ENCODE measurements around the gene PTGIR.

Gene PTGIR

DNA sequence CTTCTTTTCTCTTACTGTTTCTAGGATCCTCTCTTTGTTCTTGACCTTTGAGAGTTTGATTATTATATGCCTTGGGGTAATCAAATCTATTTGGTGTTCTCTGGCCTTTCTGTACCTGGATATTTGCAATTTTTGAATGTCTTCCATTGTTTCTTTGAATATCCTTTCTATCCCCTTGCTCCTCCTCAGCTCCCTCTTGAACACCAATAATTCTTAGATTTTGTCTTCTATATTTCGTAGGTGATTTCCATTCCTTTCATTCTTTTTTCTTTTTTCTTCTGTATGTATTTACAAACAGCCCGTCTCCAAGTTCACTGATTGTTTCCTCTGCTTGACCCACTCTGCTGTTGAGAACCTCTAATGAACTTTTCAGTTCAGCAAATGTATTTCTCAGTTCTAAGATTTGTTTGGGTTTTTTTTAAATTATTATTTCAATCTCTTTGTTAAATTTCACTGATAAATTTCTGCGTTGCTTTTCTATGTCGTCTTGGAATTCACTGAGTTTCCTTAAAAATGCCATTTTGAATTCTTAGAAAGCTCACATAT is 26.4 kb downstream of the PTGIR start:
- DNase-seq: no peak

DNA sequence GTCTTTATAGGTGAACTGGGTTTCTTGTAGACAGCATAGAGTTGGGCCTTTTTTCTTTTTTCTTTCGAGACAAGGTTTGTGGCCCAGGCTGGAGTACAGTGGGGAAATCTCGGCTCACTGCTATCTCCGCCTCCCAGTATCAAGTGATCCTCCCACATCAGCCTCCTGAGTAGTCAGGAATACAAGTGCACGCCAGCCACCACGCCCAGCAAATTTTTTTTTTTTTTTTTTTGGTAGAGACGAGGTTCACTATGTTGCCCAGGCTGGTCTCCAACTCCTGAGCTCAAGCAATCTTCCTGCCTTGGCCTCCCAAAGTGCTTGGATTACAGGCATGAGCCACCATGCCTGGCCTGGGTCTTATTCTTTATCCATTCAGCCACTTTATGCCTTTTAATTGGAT is 28.9 kb downstream of the PTGIR start:
- no peak for DNase-seq

DNA sequence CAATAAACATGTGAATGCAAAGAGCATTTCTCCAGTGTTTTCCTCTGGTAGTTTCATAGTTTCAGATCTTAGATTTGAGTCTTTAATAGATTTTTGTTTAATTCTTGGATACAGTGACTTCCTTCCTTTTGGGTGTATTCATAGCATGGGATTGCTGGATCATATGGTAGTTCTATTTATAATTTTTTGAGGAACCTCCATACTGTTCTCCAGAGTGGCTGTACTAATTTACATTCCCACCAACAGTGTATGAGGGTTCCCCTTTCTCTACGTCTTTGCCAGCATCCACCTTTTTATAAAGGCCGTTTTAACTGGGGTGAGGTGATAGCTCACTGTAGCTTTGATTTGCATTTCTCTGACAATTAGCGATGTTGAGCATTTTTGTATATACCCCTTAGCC is 33.0 kb downstream of the PTGIR start:
- DNase-seq: no peak

DNA sequence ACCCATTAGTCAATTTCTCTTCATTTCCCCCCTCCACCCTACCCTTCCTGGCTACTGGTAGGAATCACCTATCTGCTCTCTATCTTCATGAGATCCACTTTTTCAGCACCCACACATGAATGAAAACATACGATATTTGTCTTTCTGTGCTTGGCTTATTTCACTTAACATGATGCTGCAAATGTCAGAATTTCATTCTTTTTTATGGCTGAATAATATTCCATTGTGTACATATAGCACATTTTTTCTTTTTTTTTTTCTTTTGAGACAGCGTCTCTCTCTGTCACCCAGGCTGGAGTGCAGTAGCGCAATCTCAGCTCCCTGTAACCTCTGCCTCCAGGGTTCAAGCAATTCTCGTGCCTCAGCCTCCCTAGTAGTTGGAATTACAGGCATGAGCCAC is 33.6 kb downstream of the PTGIR start:
- no peak for DNase-seq

DNA sequence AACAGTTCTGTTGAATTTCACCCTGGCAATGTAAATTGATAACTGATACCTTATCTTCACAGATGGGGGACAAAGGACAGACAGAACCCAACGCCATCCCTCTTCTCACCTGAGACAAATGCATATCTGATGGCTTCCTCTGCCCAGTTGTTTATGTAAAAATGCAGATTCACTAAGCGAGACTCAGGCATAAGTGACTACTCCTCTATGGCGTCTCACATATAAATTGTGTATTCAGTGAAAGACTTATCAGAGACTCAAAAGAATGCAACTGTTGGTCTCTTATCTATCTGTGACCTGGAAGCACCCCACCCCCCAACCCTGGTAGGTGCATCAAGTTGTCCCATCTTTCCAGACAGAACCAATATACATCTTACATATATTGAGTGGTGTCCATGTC is 37.0 kb downstream of the PTGIR start:
- DNase-seq: no peak

DNA sequence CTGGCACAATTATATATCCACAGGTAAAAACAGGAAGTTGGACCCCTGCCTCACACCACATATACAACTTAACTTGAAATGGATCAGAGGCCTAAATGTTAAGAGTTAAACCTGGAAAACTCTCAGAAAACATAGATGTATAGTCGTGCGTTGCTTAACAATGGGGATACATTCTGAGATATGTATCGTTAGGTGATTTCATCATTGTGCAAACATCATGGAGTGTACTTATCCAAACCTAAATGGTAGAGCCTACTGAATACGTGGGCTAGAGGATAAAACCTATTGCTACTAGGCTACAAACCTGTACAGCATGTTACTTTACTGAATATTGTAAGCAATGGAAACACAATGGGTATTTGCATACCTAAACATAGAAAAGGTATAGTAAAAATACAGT is 38.6 kb downstream of the PTGIR start:
- no peak for DNase-seq

DNA sequence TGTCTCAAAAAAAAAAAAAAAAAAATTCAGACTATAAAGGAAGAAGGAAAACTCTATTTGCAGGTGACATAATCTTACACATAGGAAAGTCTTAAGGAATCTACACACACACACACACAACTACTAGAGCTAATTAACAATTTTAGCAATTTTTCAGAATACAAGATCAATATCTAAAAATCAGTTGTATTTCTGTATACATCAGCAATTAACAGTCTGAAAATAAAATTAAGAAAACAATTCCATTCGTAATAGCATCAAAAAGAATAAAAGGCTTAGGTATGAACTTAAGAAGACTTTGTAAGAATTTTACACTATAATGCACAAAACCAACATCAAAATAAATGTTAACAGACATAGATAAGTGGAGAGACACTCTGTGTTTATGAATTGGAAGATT is 39.4 kb downstream of the PTGIR start:
- DNase-seq: no peak

DNA sequence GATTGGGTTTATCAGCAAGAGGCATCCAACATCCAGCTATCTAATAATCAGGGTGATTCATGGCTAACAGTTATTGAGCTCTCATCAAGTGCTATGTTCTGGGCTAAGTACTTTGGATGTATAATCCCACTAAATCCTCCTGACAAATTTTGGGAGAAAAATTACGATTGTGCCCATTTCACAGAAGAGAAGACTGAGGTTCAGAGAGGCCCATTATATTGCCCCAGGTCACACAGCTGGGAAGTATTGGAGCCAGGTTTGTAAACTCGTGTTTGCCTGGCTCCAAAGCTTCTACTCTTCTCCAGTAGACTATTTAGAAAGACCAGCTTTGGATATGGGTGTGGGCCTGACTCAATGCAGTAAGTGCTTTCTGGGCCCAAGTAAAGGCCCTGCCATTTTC is 44.6 kb downstream of the PTGIR start:
- no peak for DNase-seq

DNA sequence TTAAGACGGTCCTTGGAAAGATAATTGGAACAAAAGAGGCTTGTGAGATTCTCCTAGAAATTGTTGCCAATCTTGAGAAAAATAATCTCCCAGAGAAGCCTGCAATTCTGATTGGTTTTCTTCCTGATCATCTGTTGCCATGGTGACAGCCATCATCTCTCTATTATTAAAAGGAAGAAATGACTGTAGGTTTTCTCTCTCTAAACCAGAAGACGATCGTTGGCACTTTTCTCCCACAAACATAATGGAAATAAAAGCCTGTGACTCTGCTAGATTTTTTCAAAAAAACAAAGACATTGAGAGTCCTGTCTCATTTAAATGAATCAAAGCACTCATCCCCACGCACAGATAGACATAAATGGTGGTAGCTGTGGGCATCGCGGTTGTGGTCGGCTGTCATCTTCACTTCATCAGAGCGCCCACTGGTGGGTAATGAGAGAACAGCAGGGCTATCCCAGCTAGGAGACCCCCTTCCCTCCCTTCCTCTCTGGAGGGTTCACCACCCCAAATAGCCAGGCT is 45.5 kb downstream of the PTGIR start:
- peak in 1 of 4 experiments; percentile 34 for DNase-seq

DNA sequence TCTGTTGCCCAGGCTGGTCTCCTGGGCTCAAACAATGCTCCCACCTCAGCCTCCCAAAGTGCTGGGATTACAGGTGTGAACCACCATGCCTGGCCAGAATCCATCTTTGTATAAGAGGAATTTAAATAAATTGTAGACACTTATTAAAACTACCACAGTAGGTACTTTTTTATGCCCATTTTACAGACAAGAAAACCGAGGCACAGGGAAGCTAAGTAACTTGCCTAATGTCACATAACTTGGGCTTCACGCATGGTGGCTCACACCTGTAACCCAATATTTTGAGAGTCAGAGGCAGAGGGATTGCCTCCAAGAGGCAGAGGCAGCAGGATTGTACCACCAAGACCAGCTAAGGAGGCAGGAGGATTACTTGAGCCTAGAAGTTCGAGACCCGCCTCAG is 46.4 kb downstream of the PTGIR start:
- DNase-seq: no peak

DNA sequence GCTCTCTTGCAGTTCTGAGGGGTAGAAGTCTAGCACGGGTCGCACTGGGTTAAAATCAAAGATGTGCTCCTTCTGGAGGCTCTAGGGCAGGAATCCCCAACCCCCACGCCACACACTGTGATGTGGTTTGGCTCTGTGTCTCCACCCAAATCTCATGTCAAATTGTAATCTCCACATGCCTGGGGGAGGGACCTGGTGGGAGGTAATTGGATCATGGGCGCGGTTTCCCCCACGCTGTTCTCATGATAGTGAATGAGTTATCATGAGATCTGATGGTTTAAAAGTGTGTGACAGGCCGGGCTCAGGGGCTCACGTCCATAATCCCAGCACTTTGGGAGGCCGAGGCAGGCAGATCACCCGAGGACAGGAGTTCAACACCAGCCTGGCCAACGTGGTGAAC is 50.4 kb downstream of the PTGIR start:
- DNase-seq: no peak

DNA sequence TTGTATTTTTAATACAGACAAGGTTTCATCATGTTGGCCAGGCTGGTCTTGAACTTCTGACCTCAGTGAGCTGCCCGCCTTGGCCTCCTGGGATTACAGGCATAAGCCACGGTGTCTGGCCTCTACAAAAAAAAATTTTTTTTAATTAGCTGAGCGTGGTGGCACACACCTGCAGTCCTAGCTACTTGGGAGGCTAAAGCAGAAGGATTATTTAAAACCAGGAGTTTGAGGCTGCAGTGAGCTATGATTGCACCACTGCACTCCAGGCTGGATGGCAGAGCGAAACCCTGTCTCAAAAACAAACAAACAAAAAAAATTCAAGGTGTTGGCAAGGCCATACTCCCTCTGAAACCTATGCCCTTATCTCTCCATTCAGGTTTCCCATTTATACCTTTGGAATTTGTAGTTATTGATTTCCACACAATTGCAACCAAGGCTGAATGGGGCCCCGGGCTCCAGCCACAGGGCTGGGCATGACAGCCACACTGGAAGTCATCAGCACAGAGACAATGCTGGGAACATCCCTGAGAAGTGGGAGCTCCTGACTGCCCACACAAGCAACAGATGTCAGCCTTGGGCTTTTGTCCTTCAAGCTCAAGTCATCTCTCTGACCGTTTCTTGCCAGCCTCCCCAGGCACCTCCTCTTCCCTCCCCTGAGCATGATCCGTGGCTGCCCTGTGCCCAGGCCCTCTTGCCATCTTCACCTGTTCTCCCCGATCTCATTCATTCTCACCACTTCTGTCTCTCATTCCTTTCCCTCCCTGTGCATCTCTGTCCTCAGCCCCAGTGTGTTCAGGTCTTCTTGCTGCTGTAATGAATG is 51.0 kb downstream of the PTGIR start:
- no peak for DNase-seq

DNA sequence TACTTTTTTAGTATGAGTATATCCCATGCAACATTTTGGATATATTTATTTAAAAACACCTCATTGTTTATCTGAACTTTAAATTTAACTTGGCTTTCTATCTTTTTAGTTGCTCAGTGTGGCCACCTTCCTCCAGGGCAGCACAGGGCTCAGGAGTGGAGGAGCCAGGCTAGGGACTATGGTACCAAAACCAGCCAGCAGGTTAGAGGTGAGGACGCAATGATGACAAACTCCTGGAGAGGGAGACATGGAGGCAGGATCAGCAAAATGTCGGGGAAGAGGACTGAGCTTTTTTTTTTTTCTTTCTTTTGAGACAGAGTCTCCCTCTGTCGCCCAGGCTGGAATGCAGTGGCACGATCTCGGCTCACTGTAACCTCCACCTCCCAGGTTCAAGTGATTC is 53.4 kb downstream of the PTGIR start:
- DNase-seq: no peak

All from activated CD4-positive, CD25-positive, alpha-beta regulatory T cell (primary cell).